OCI-LY7 (cell line): ENCODE data around the gene AGTR1. TPM values are rescaled to one million over a fixed set of nuclear protein-coding genes. Genes with fewer than 3 reads are reported as not detected.
"Not testable (repeated sequence)": the region's sequence is repeated elsewhere in the genome, so short reads cannot be mapped to it uniquely, and the experiment has no call there.

Experiments used
- BruUV-seq: library from RNA; stranded (reverse); fragments of 400-500 nt; replicated peaks from 2 replicates; lab custom pipeline; 2021; lab: Mats Ljungman, UMichigan
- CTCF ChIA-PET: fragments of 300-600 bp; sonication (Branson Sonifier 250); formaldehyde crosslinking; loops from one replicate; lab custom pipeline; 2022; ENCODE audit warnings: antibody characterized with exemption; ENCODE audit not compliant: unreplicated experiment; lab: Charles Lee
- POLR2A ChIA-PET: fragments of 300-600 bp; sonication (Branson Sonifier 250); formaldehyde crosslinking; loops from one replicate; lab custom pipeline; 2022; ENCODE audit warnings: antibody characterized with exemption; lab: Charles Lee
- DNase-seq: peaks from one replicate; pipeline ENCODE4 v3.0.0-alpha.2; 2015; ENCODE audit warnings: low spot score
- H2AFZ ChIP-seq: fragments of 200-600 bp; sonication (generic), shearing (Covaris generic); 2 replicates; pipeline ENCODE4 v1.6.1; 2014; ENCODE audit warnings: mild to moderate bottlenecking, antibody characterized with exemption, low read length, moderate library complexity
- H3K27ac ChIP-seq: fragments of 200-600 bp; sonication (generic); 2 replicates; pipeline ENCODE4 v1.5.1; 2014; ENCODE audit warnings: mixed run types, low read depth, mild to moderate bottlenecking, moderate library complexity, low read length, inconsistent platforms; ENCODE audit not compliant: poor library complexity, severe bottlenecking
- H3K36me3 ChIP-seq: fragments of 200-600 bp; sonication (generic); 2 replicates; pipeline ENCODE4 v1.6.1; 2014; ENCODE audit warnings: mild to moderate bottlenecking, antibody characterized with exemption, low read length, moderate library complexity, mixed read lengths; ENCODE audit not compliant: insufficient read depth
- H3K4me1 ChIP-seq: fragments of 200-600 bp; sonication (generic); 2 replicates; pipeline ENCODE4 v1.5.1; 2014; ENCODE audit warnings: mild to moderate bottlenecking, low read length; ENCODE audit not compliant: insufficient read depth, poor library complexity, severe bottlenecking
- H3K4me2 ChIP-seq: fragments of 200-600 bp; sonication (generic); 2 replicates; pipeline ENCODE4 v1.6.1; 2014; ENCODE audit warnings: mild to moderate bottlenecking, low read length
- H3K4me3 ChIP-seq: fragments of 200-600 bp; sonication (generic); 2 replicates; pipeline ENCODE4 v1.5.1; 2014; ENCODE audit warnings: mild to moderate bottlenecking, low read depth, low read length; ENCODE audit not compliant: poor library complexity, severe bottlenecking
- H3K79me2 ChIP-seq: fragments of 200-600 bp; sonication (generic); 2 replicates; pipeline ENCODE4 v1.6.1; 2016; ENCODE audit warnings: low read depth, mild to moderate bottlenecking, low read length, moderate library complexity, mixed read lengths; ENCODE audit not compliant: insufficient read depth
- H3K9me2 ChIP-seq: fragments of 200-600 bp; sonication (generic); 2 replicates; pipeline ENCODE4 v1.6.1; 2016; ENCODE audit warnings: mild to moderate bottlenecking, low read length, mixed read lengths; ENCODE audit not compliant: insufficient read depth
- H3K9me3 ChIP-seq: fragments of 200-600 bp; sonication (generic); 2 replicates; pipeline ENCODE4 v1.6.1; 2014; ENCODE audit warnings: mild to moderate bottlenecking, mixed run types, low read length, mixed read lengths
- H4K20me1 ChIP-seq: fragments of 200-600 bp; sonication (generic); 2 replicates; pipeline ENCODE4 v1.6.1; 2014; ENCODE audit warnings: mild to moderate bottlenecking, antibody characterized with exemption, low read length, moderate library complexity, mixed read lengths; ENCODE audit not compliant: insufficient read depth
- EZH2phosphoT487 ChIP-seq: fragments of 200-600 bp; sonication (generic); IDR thresholded peaks from 2 replicates; pipeline ENCODE4 v1.6.1; 2018; ENCODE audit warnings: low read depth, borderline replicate concordance, mild to moderate bottlenecking, mixed run types, antibody characterized with exemption, low read length, moderate library complexity, mixed read lengths
- intact Hi-C: fragments of 100-400 bp; cut with micrococcal nuclease; formaldehyde crosslinking; loops from one replicate; pipeline ENCODE4 v1.10.0; 2022; ENCODE audit not compliant: unreplicated experiment
- total RNA-seq, 2 experiments: library from RNA; depleted of rRNA in 1 of 2; stranded (reverse); fragments of >200 nt in 1 of 2; shearing (Covaris generic) in 1 of 2; gene quantifications; 2 replicates each; pipeline ENCODE4 v1.2.3, GENCODE V29; 2014 to 2022
- TF ChIP-seq, protein P1 (sequence below): fragments of 200-600 bp; sonication (generic); conservative IDR thresholded peaks from 2 replicates; pipeline ENCODE4 v1.5.1; 2014; ENCODE audit warnings: mild to moderate bottlenecking, antibody characterized with exemption, low read length, moderate library complexity, mixed read lengths

AGTR1 gene
- total RNA-seq, 2 experiments from 2014 or later: not detected

GRCh38 chr3:148773805-148774204, 76.1 kb downstream of the AGTR1 start:
- intact Hi-C loops: no loop called here
- BruUV-seq: no TSS peak
- Histone ChIP-seq H4K20me1 (no peaks in the 10 kb centered on the region), H3K27ac (no peak overlapping the region), H3K4me2 (no peak overlapping the region), H3K4me1 (no peaks in the 10 kb centered on the region), H3K4me3 (no peak overlapping the region), H3K36me3 (no peaks in the 10 kb centered on the region), H2AFZ (no peak overlapping the region), H3K9me3 (no peaks in the 10 kb centered on the region), H3K79me2 (no peaks in the 10 kb centered on the region), H3K9me2 (no peaks in the 10 kb centered on the region)
- ChIA-PET POLR2A (interaction anchor here (0.9 kb wide), 1 partner anchor 18 kb away, joined by 3 read pairs; no protein-coding TSS in a partner anchor), CTCF (no interaction called here)
- DNase-seq: no peak
- TF ChIP-seq EZH2phosphoT487: no peak
- TF ChIP-seq, protein P1, sequence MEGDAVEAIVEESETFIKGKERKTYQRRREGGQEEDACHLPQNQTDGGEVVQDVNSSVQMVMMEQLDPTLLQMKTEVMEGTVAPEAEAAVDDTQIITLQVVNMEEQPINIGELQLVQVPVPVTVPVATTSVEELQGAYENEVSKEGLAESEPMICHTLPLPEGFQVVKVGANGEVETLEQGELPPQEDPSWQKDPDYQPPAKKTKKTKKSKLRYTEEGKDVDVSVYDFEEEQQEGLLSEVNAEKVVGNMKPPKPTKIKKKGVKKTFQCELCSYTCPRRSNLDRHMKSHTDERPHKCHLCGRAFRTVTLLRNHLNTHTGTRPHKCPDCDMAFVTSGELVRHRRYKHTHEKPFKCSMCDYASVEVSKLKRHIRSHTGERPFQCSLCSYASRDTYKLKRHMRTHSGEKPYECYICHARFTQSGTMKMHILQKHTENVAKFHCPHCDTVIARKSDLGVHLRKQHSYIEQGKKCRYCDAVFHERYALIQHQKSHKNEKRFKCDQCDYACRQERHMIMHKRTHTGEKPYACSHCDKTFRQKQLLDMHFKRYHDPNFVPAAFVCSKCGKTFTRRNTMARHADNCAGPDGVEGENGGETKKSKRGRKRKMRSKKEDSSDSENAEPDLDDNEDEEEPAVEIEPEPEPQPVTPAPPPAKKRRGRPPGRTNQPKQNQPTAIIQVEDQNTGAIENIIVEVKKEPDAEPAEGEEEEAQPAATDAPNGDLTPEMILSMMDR: no peak

DNA sequence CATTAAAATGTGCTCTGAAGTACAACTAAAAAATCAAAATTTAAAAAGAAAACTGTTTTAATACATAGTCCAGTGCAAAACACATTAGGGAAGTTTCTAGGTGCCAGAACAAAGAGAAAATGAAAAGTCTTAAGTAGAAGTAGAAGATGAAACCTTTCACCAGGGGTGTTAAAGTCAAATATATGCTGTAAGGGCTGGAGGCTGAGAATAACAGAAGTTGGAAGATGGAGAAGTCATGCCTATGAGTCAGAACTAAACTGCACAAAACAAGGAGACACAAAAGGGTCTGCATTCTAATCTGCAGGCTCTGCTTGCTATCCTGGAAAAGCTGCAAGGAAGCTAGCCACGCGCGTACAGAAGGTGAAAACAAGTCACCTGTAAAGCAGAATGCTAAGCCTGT, 81.2 kb downstream of the AGTR1 start:
- POLR2A ChIA-PET: no interaction called here
- CTCF ChIA-PET: no interaction called here
- Histone ChIP-seq H3K4me3 (no peak overlapping the region), H3K9me2 (no peaks in the 10 kb centered on the region), H3K27ac (no peak overlapping the region), H3K9me3 (no peaks in the 10 kb centered on the region), H3K36me3 (no peaks in the 10 kb centered on the region), H4K20me1 (no peaks in the 10 kb centered on the region), H2AFZ (no peak overlapping the region), H3K4me2 (no peak overlapping the region), H3K4me1 (no peaks in the 10 kb centered on the region), H3K79me2 (no peaks in the 10 kb centered on the region)
- intact Hi-C loops: no loop called here
- TF ChIP-seq, protein P1: no peak
- TF ChIP-seq EZH2phosphoT487: no peak
- no TSS peak for BruUV-seq
- no peak for DNase-seq

- BruUV-seq, H3K4me3 ChIP-seq, H3K9me3 ChIP-seq, DNase-seq, H2AFZ ChIP-seq, intact Hi-C loops, POLR2A ChIA-PET, H3K79me2 ChIP-seq, H3K27ac ChIP-seq, H3K4me2 ChIP-seq, H3K9me2 ChIP-seq, H4K20me1 ChIP-seq, CTCF ChIA-PET, H3K36me3 ChIP-seq, H3K4me1 ChIP-seq: not testable (repeated sequence)
Measured at GRCh38 chr3:148785026-148785425, 87.3 kb downstream of the AGTR1 start.

- H3K9me3 ChIP-seq, H3K4me2 ChIP-seq, BruUV-seq, H3K4me3 ChIP-seq, H3K27ac ChIP-seq, H3K9me2 ChIP-seq, H3K36me3 ChIP-seq, H3K79me2 ChIP-seq, DNase-seq, H3K4me1 ChIP-seq, H4K20me1 ChIP-seq, POLR2A ChIA-PET, CTCF ChIA-PET, intact Hi-C loops, H2AFZ ChIP-seq: not testable (repeated sequence)
Measured at GRCh38 chr3:148786159-148786558, 88.5 kb downstream of the AGTR1 start.
